ENCODE results near the gene CACNG1.

GRCh38 chr17:67021196-67021595 lies 23.2 kb upstream of the CACNG1 start:
- TF ChIP-seq CTCF (conservative IDR thresholded peaks at IDR 0.05) (no peak), EZH2 (IDR thresholded peaks at IDR 0.05; ENCODE audit: low read depth) (no peak)
